GM20000 (cell line): ENCODE data around the gene REXO1.

ENCODE experiments used
- DNase-seq: peaks from one replicate; pipeline ENCODE4 v3.0.0; 2012; ENCODE audit warnings: low spot score
- CTCF ChIP-seq: IDR thresholded peaks from 2 replicates; pipeline ENCODE4 v1.5.1; 2012; ENCODE audit warnings: mild to moderate bottlenecking, control low read depth; ENCODE audit errors: extremely low read depth, missing control alignments

REXO1 gene

DNA sequence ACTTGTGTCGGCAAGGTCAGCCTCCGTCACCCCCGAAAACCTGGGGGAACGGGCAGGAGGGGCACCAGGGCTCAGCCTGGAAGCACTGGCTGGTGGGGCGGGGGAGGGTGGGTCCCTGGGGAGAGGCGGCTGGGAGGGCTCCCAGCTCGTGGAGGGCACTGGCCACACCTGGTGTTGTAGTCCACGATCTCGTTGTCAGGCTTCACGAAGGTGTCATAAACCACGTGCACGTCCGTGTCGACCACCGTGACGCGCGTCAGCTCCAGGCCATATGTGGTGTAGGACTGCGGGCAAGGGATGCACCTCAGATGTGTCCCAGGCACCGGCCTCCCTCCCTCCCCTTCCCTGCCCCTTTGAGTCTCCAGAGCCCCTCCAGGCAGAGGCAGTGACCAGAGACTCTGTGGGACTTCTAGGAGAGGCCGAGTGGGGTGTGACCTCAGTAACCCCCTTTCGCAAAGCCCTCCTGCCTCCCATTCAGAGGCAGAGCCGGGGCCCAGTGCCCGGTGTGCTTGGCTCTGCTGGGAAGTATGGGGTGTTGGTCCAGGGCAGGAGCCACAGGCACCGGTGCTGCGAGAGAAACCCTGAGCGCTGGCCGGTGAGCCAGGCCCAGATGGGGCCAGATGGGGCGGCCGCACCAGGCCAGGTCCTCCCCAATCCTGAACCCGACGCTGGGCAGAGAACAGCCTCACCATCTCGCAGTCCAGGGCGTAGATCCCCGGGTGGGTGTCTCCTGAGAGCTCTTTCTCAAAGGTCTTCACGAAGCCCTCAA, 31.6 kb downstream of the REXO1 start:
- no peak for DNase-seq

GRCh38 chr19:1815605-1816529, 32.4 kb downstream of the REXO1 start:
- TF ChIP-seq CTCF = no peak
- DNase-seq = no peak

More for the DNA sequence above, 31.6 kb downstream of the REXO1 start:
- TF ChIP-seq CTCF = no peak

DNA sequence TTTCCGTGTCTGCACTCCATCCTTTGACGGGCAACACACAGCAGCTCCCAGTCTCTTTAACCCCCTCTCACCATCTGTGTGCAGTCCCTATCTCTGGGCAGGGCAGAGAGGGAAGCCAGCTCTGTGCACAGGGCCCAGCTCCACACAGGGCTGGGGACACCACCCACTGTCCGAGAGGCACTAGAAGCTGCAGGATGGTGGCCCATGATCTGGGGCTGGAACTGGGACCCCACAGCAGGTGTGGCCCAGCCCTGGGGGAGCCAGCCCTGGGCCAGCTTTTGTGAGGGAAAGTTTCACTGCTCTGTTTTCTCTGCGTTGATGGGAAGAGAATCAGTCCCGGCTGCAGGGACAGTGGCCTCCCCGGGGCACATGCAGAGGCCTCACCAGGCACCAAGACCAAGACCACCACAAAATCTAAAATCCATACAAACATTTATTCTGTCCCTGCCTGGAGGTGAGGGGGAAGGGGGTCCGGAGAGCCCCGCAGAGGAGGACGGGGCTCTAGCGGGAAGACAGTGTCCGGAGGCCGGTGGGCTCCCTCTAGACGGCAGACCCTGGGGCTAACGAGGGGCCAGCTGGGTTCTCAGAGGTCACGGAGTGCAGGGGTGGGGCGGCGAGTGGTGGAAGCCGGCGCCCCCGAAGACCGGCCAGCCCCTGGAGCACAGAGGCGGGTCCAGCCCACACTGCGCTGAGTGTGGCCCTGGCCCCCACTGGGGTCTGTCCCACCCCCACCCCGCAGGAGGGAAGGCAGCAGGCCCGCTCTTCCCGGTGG, 33.3 kb downstream of the REXO1 start:
- no peak for TF ChIP-seq CTCF
- DNase-seq = no peak

DNA sequence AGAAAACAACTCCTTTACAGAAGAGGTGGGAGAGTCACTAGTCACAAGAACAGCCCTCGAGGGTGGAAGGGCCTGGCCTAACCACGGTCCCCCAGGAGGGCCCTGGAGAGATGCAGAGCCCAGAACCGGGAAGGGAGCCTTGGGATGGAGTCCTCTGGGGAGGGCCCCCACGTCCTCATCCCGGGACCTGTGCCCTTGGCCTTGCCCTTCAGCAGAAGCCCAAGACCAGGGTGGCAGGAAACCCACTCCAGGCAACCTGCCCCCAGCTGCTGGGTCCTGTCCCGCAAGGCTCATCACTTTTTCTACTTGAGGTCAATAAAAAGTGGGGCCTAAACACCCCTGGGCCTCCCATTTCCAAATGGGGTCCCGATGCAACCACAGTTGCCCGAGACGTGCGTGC, 33.9 kb downstream of the REXO1 start:
- no peak for TF ChIP-seq CTCF
- DNase-seq = no peak

GRCh38 chr19:1813192-1814182, 34.8 kb downstream of the REXO1 start:
- no peak for DNase-seq
- TF ChIP-seq CTCF = no peak

DNA sequence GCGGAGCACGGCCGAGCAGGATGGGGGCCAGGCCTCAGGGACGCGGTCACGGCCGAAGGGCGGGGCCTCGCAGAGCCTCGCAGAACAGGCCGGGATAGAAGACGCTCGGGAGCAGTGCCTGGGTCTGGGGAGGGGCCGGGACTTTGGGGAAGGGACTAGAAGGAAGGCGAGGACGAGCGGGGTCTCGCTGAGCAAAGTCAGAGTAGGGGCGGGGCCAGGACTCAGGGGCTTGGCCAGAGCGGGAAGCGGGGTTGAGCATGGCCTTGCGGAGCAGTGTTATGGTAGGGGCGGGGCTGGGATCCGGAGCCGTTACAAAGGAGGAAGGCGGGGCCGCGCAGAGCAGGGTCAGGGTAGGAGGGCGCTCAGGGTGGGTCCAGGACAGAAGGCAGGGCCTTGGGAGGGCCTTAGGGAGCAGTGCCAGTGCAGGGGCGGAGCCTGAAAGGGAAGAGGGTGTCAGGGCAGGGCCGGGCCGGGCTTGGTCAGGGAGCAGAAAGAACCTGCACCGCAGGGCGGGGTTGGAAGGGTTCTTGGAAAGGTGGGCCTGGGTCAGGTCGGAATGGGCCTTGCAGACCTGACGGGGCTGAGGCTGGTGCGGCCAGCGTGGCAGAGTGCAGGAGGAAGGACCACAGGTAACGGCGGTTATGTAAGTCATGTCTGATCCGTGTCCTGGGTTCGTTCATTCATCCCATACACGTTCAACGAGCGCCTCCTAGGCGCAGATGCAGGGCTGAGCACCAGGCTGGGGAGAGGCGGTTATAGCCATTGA, 35.7 kb downstream of the REXO1 start:
- peak; percentile 41 for TF ChIP-seq CTCF
- peak; percentile 96 for DNase-seq
